DND-41 (cell line): ENCODE measurements around the gene FOXO3.

ENCODE experiments used
- ATAC-seq: fragments of 200-7000 bp; cut with Tn5 transposase; 3 replicates; pipeline ENCODE4 v1.9.1; 2021; ENCODE audit warnings: low read depth; ENCODE audit not compliant: insufficient read depth
- DNase-seq: peaks from one replicate; pipeline ENCODE4 v3.0.0-alpha.2; 2020
- H2AFZ ChIP-seq: 2 replicates; pipeline ENCODE4 v1.6.0; 2012; ENCODE audit warnings: low read depth, low read length
- H3K27ac ChIP-seq: 2 replicates; pipeline ENCODE4 v1.5.1; 2012; ENCODE audit warnings: low read length, inconsistent platforms
- H3K27me3 ChIP-seq: fragments of 200-600 bp; sonication (generic); 2 replicates; pipeline ENCODE4 v1.6.0; 2012; ENCODE audit warnings: low read length, mild to moderate bottlenecking, inconsistent platforms; ENCODE audit not compliant: insufficient read depth, poor library complexity
- H3K36me3 ChIP-seq: 2 replicates; pipeline ENCODE4 v1.5.1; 2012; ENCODE audit warnings: low read length, inconsistent platforms; ENCODE audit not compliant: insufficient read depth
- H3K4me1 ChIP-seq: 2 replicates; pipeline ENCODE4 v1.5.1; 2012; ENCODE audit warnings: mild to moderate bottlenecking, low read length; ENCODE audit not compliant: insufficient read depth
- H3K4me2 ChIP-seq: 2 replicates; pipeline ENCODE4 v1.6.0; 2012; ENCODE audit warnings: mild to moderate bottlenecking, moderate library complexity, low read length, inconsistent platforms; ENCODE audit not compliant: insufficient read depth
- H3K4me3 ChIP-seq, 2 experiments: fragments of 200-600 bp in 1 of 2; shearing (Covaris generic) in 1 of 2; 2 replicates each; pipeline ENCODE4 v1.5.1; 2012 to 2016; ENCODE audit warnings: inconsistent platforms in 2 of 2, low read length in 2 of 2, mild to moderate bottlenecking in 2 of 2, low read depth in 1 of 2, moderate library complexity in 1 of 2
- H3K79me2 ChIP-seq: 2 replicates; pipeline ENCODE4 v1.6.0; 2012; ENCODE audit warnings: low read length, inconsistent platforms; ENCODE audit not compliant: insufficient read depth
- H3K9ac ChIP-seq: 2 replicates; pipeline ENCODE4 v1.6.0; 2012; ENCODE audit warnings: low read depth, mild to moderate bottlenecking, inconsistent platforms, low read length, moderate library complexity
- H3K9me3 ChIP-seq: 2 replicates; pipeline ENCODE4 v1.5.1; 2012; ENCODE audit warnings: low read length, moderate library complexity, mild to moderate bottlenecking, inconsistent platforms; ENCODE audit not compliant: insufficient read depth, severe bottlenecking
- H4K20me1 ChIP-seq: 2 replicates; pipeline ENCODE4 v1.6.0; 2012; ENCODE audit warnings: low read length; ENCODE audit not compliant: insufficient read depth
- EZH2 ChIP-seq: IDR thresholded peaks from 3 replicates; pipeline ENCODE4 v1.6.1; 2012; ENCODE audit warnings: borderline replicate concordance, low read depth, mild to moderate bottlenecking, moderate library complexity, low read length, inconsistent platforms; ENCODE audit not compliant: severe bottlenecking
- TF ChIP-seq, protein P1 (sequence below): IDR thresholded peaks from 2 replicates; pipeline ENCODE4 v1.5.1; 2012; ENCODE audit warnings: borderline replicate concordance, low read length, moderate library complexity, mild to moderate bottlenecking; ENCODE audit not compliant: poor library complexity, severe bottlenecking; ENCODE audit errors: extremely low read depth

The FOXO3 gene

GRCh38 chr6:108693430-108694154 lies 132.9 kb downstream of the FOXO3 start:
- H4K20me1 ChIP-seq, result peaks cover 6% of the 10 kb centered on the region
- no peaks in the 10 kb centered on the region for H3K27me3 ChIP-seq
- ATAC-seq, result no peak
- TF ChIP-seq, protein P1, sequence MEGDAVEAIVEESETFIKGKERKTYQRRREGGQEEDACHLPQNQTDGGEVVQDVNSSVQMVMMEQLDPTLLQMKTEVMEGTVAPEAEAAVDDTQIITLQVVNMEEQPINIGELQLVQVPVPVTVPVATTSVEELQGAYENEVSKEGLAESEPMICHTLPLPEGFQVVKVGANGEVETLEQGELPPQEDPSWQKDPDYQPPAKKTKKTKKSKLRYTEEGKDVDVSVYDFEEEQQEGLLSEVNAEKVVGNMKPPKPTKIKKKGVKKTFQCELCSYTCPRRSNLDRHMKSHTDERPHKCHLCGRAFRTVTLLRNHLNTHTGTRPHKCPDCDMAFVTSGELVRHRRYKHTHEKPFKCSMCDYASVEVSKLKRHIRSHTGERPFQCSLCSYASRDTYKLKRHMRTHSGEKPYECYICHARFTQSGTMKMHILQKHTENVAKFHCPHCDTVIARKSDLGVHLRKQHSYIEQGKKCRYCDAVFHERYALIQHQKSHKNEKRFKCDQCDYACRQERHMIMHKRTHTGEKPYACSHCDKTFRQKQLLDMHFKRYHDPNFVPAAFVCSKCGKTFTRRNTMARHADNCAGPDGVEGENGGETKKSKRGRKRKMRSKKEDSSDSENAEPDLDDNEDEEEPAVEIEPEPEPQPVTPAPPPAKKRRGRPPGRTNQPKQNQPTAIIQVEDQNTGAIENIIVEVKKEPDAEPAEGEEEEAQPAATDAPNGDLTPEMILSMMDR, result no peak
- TF ChIP-seq EZH2, result no peak
- peaks cover 16% of the 10 kb centered on the region for H3K4me1 ChIP-seq
- no peak overlapping the region for H3K4me2 ChIP-seq
- H3K36me3 ChIP-seq, result no peaks in the 10 kb centered on the region
- H2AFZ ChIP-seq, result no peak overlapping the region
- H3K9me3 ChIP-seq, result no peaks in the 10 kb centered on the region
- H3K27ac ChIP-seq, result no peak overlapping the region
- no peak for DNase-seq
- H3K79me2 ChIP-seq, result no peaks in the 10 kb centered on the region
- H3K9ac ChIP-seq, result no peak overlapping the region
- H3K4me3 ChIP-seq, result no peak overlapping the region

- Histone ChIP-seq H3K9me3 (no peaks in the 10 kb centered on the region), H2AFZ (no peak overlapping the region), H3K9ac (no peak overlapping the region), H3K27me3 (no peaks in the 10 kb centered on the region), H3K4me2 (no peak overlapping the region), H3K4me1 (peaks cover 16% of the 10 kb centered on the region), H3K4me3 (no peak overlapping the region), H3K79me2 (no peaks in the 10 kb centered on the region), H3K27ac (no peak overlapping the region), H3K36me3 (no peaks in the 10 kb centered on the region), H4K20me1 (peaks cover 6% of the 10 kb centered on the region)
- no peak for TF ChIP-seq EZH2
- TF ChIP-seq, protein P1, result no peak
- ATAC-seq, result no peak
- DNase-seq, result no peak
These were observed 134.1 kb downstream of the FOXO3 start for GRCh38 chr6:108694816-108695215.

GRCh38 chr6:108697561-108698161 lies 136.9 kb downstream of the FOXO3 start:
- no peaks in the 10 kb centered on the region for H3K4me1 ChIP-seq
- H4K20me1 ChIP-seq, result no peaks in the 10 kb centered on the region
- no peaks in the 10 kb centered on the region for H3K36me3 ChIP-seq
- no peak overlapping the region for H3K9ac ChIP-seq
- ATAC-seq (no peak), DNase-seq (no peak)
- no peak overlapping the region for H3K4me3 ChIP-seq
- no peak overlapping the region for H2AFZ ChIP-seq
- H3K79me2 ChIP-seq, result no peaks in the 10 kb centered on the region
- no peak overlapping the region for H3K27ac ChIP-seq
- peaks cover 10% of the 10 kb centered on the region for H3K9me3 ChIP-seq
- no peak for TF ChIP-seq EZH2
- TF ChIP-seq, protein P1, result no peak
- H3K27me3 ChIP-seq, result no peaks in the 10 kb centered on the region
- no peak overlapping the region for H3K4me2 ChIP-seq
